22Rv1 (cell line): ENCODE data around the gene VPS8.

Source experiments
- H3K27ac ChIP-seq: fragments of 450-650 bp; 2 replicates; pipeline ENCODE4 v1.5.1; 2017
- ZFX ChIP-seq: fragments of 450-650 bp; IDR thresholded peaks from 2 replicates; pipeline ENCODE4 v1.6.1; 2017; ENCODE audit warnings: antibody characterized with exemption, borderline replicate concordance
- TF ChIP-seq, protein P1 (sequence below): fragments of 450-650 bp; IDR thresholded peaks from 2 replicates; pipeline ENCODE4 v1.5.1; 2017; ENCODE audit warnings: mild to moderate bottlenecking

The VPS8 gene

GRCh38 chr3:185067173-185067572 is 255.2 kb downstream of the VPS8 start:
- TF ChIP-seq, protein P1, sequence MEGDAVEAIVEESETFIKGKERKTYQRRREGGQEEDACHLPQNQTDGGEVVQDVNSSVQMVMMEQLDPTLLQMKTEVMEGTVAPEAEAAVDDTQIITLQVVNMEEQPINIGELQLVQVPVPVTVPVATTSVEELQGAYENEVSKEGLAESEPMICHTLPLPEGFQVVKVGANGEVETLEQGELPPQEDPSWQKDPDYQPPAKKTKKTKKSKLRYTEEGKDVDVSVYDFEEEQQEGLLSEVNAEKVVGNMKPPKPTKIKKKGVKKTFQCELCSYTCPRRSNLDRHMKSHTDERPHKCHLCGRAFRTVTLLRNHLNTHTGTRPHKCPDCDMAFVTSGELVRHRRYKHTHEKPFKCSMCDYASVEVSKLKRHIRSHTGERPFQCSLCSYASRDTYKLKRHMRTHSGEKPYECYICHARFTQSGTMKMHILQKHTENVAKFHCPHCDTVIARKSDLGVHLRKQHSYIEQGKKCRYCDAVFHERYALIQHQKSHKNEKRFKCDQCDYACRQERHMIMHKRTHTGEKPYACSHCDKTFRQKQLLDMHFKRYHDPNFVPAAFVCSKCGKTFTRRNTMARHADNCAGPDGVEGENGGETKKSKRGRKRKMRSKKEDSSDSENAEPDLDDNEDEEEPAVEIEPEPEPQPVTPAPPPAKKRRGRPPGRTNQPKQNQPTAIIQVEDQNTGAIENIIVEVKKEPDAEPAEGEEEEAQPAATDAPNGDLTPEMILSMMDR, result no peak
- no peak for TF ChIP-seq ZFX

GRCh38 chr3:185069037-185070030 is 257.4 kb downstream of the VPS8 start:
- no peak for TF ChIP-seq ZFX
- TF ChIP-seq, protein P1, result no peak
- no peak overlapping the region for H3K27ac ChIP-seq

More at GRCh38 chr3:185067173-185067572, 255.2 kb downstream of the VPS8 start:
- H3K27ac ChIP-seq, result no peak overlapping the region

DNA sequence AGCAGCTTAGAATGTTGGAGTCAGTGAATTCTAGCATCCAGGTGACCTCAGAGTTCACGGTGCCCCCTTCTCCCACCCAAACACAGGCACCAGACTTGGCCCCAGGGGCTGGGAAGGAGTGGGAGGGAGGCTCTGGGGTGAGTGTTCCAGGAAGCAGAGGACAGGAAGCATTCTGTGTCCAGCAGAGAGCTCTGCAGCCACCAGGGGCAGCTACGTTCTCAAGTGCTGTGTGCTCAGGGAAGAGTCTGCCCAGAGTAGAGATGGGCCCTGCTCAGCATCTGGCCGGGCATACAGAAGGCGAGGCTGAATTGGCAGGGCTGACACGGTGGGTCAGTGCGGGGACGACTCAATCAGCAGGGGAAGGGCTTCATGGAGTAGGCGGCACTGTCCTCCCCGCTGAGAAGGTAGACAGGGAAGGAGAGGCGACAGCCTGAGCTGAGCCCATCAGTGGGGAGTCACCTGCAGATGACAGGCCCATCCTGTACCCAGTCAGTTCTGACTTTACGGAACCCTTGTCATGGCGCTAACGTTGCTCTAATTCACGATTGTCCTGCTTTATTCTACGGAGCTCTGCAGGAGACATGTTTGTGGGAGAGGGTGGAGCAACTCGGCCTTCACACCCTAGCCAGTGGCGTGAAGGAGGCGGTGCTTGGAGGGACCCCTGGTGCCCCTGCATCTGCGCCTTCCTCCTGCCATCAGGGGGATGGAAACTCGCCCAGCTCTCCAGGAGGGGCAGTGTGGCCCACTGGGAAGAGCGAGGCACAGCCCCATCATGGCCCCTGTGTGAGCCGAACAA is 258.7 kb downstream of the VPS8 start:
- H3K27ac ChIP-seq, result no peak overlapping the region

GRCh38 chr3:185071287-185071800 is 259.4 kb downstream of the VPS8 start:
- TF ChIP-seq ZFX, result no peak
- TF ChIP-seq, protein P1, result no peak

More for the DNA sequence above, 258.7 kb downstream of the VPS8 start:
- TF ChIP-seq, protein P1, result peak; percentile 24; the same call in 1 of the 2 replicates
- TF ChIP-seq ZFX, result no peak

DNA sequence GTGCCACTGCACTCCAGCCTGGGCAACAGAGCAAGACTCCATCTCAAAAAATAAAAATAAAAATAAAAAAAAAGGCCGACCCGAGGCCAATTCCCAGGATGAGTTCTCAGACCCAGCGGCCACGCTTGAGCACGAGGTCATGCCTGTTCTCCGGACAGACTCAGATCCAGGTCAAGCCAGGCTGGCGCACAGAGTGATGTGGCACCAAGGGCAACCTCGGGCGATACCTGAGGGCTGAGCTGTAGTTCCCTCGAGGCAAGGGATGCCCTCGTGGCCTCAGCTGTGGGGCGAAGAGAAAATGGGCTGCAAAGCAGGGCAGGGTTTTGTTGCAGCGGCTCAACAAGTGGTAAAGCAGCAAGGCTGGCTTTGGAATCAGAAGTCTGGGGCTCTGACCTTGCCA is 263.6 kb downstream of the VPS8 start:
- H3K27ac ChIP-seq, result no peak overlapping the region
- TF ChIP-seq, protein P1, result no peak
- no peak for TF ChIP-seq ZFX

More at GRCh38 chr3:185071287-185071800, 259.4 kb downstream of the VPS8 start:
- no peak overlapping the region for H3K27ac ChIP-seq

DNA sequence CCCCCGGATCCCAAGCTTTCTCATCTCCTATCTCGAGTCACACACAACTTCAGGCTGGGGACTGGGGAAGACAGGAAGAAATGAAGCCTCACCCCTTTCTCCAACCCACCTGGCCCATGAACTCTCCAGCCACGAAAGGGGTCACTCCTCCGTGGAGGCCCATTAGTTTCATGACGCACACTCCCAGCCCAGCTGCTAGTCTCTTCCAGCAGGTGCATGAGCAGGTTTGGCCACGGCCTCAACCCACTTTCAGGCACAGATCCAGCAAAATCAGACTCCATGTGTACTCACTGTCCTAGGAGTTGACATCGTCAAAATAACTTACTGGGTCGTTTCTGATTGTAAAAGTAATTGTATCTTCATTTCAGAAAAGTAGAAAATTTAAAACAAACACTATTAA is 264.3 kb downstream of the VPS8 start:
- TF ChIP-seq, protein P1, result no peak
- no peak for TF ChIP-seq ZFX
- no peak overlapping the region for H3K27ac ChIP-seq
